Spleen (tissue), 7 donors: ENCODE data around the gene ADAMTS5.

Source experiments
- POLR2AphosphoS5 ChIP-seq, 3 donors: sonication (generic); formaldehyde crosslinking; IDR thresholded peaks; one replicate each; pipeline ENCODE4 v1.5.1; 2017; ENCODE audit warnings: antibody characterized with exemption in 3 of 3
- TF ChIP-seq, protein P1 (sequence below), 11 experiments: fragments of 200-600 bp in 7 of 11; fragments of 450-650 bp in 4 of 11; sonication (generic) in 4 of 11; IDR thresholded peaks in 8 of 11; conservative IDR thresholded peaks in 3 of 11; 1 replicate in 7 of 11; 2 replicates in 4 of 11; pipeline versions ENCODE4 v1.4.0 to v1.8.0; 2016 to 2021; ENCODE audit warnings: antibody characterized with exemption in 11 of 11, inconsistent platforms in 4 of 11, mild to moderate bottlenecking in 1 of 11
- donor health status: DM: no; HTN: no; CAD: no; lungs with moderate emphysema.
- donor health status: DM: no; HTN: no; CAD: no.
- donor health status: DM: no; HTN: no; CAD: no.

DNA sequence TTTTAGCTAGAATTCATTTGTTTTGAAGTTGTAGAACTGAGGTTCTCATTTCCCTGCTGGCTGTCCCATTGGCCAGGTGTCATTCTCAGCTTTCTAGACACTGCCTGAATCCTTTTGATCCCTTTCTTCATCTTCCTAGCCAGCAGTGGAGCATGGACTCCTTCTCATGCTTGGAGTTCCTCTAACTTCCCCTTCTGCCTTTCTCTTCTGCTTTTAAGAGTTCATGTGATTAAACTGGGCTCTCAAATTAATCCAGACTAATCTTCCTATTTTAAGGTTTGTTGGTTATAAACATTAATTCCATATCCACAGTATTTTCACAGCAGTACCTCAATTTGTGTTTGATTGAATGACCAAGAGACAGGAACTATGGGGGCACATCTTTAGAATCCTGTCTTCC is 52.3 kb downstream of the ADAMTS5 start:
- TF ChIP-seq, protein P1, sequence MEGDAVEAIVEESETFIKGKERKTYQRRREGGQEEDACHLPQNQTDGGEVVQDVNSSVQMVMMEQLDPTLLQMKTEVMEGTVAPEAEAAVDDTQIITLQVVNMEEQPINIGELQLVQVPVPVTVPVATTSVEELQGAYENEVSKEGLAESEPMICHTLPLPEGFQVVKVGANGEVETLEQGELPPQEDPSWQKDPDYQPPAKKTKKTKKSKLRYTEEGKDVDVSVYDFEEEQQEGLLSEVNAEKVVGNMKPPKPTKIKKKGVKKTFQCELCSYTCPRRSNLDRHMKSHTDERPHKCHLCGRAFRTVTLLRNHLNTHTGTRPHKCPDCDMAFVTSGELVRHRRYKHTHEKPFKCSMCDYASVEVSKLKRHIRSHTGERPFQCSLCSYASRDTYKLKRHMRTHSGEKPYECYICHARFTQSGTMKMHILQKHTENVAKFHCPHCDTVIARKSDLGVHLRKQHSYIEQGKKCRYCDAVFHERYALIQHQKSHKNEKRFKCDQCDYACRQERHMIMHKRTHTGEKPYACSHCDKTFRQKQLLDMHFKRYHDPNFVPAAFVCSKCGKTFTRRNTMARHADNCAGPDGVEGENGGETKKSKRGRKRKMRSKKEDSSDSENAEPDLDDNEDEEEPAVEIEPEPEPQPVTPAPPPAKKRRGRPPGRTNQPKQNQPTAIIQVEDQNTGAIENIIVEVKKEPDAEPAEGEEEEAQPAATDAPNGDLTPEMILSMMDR (IDR thresholded peaks at IDR 0.05 in 8 of 11, conservative IDR thresholded peaks at IDR 0.05 in 3 of 11): no peak
- TF ChIP-seq POLR2AphosphoS5 (IDR thresholded peaks at IDR 0.05): no peak
